HG03095 (cell line): ENCODE measurements around the gene FOXD4L5.
"Not testable (repeated sequence)": the region's sequence is repeated elsewhere in the genome, so short reads cannot be mapped to it uniquely, and the experiment has no call there.

Experiments used
- ATAC-seq: cut with Tn5 transposase; IDR thresholded peaks from one replicate; pipeline ENCODE4 v1.9.1; 2021; ENCODE audit warnings: moderate library complexity; ENCODE audit not compliant: unreplicated experiment

The FOXD4L5 gene

GRCh38 chr9:65285109-65285508, at the start of gene FOXD4L5:
TSS of gene FOXD4L5 (minus strand) at chr9:65285209. CDS start at chr9:65284377, 832 bp downstream.
- ATAC-seq, result not testable (repeated sequence)

GRCh38 chr9:65283943-65284342, 1.1 kb downstream of the FOXD4L5 start:
- ATAC-seq, result not testable (repeated sequence)

GRCh38 chr9:65282976-65283375, 2.0 kb downstream of the FOXD4L5 start:
- not testable (repeated sequence) for ATAC-seq
